GM12892 (cell line): ENCODE data around the gene GDPD5.

Source experiments
- POLR2A ChIP-seq: IDR thresholded peaks from 2 replicates; pipeline ENCODE4 v1.6.1; 2011; ENCODE audit warnings: low read depth, low read length, control low read depth
- POLR2AphosphoS5 ChIP-seq: IDR thresholded peaks from 2 replicates; pipeline ENCODE4 v1.6.1; 2011; ENCODE audit warnings: low read depth, low read length, control low read depth

- TF ChIP-seq POLR2AphosphoS5 (no peak), POLR2A (no peak)
These were observed 27.8 kb downstream of the GDPD5 start for GRCh38 chr11:75497788-75498409.
